VCaP (cell line): ENCODE measurements around the gene PDE11A.

Source experiments
- H3K27ac ChIP-seq: fragments of 450-650 bp; 2 replicates; pipeline ENCODE4 v1.5.1; 2017
- CTCF ChIP-seq: fragments of 450-650 bp; conservative IDR thresholded peaks from 2 replicates; pipeline ENCODE4 v1.5.1; 2017; ENCODE audit warnings: mild to moderate bottlenecking, moderate library complexity

Gene PDE11A

GRCh38 chr2:177691177-177691576, 381.4 kb downstream of the PDE11A start:
- no peak for TF ChIP-seq CTCF
- no peak overlapping the region for H3K27ac ChIP-seq

GRCh38 chr2:177689623-177690022, 383.0 kb downstream of the PDE11A start:
- no peak overlapping the region for H3K27ac ChIP-seq
- TF ChIP-seq CTCF = no peak

- TF ChIP-seq CTCF = no peak
- no peak overlapping the region for H3K27ac ChIP-seq
Measured at GRCh38 chr2:177688844-177689243, 383.7 kb downstream of the PDE11A start.

GRCh38 chr2:177683661-177684069, 388.9 kb downstream of the PDE11A start:
- no peak overlapping the region for H3K27ac ChIP-seq
- no peak for TF ChIP-seq CTCF

- no peak overlapping the region for H3K27ac ChIP-seq
- TF ChIP-seq CTCF = no peak
Measured at GRCh38 chr2:177682836-177683660, 389.5 kb downstream of the PDE11A start.

GRCh38 chr2:177682006-177682405, 390.6 kb downstream of the PDE11A start:
- no peak for TF ChIP-seq CTCF
- no peak overlapping the region for H3K27ac ChIP-seq

GRCh38 chr2:177680866-177681712, 391.5 kb downstream of the PDE11A start:
- no peak overlapping the region for H3K27ac ChIP-seq
- no peak for TF ChIP-seq CTCF
